Measurements from ENCODE around the gene PSMA5.

Gene PSMA5

DNA sequence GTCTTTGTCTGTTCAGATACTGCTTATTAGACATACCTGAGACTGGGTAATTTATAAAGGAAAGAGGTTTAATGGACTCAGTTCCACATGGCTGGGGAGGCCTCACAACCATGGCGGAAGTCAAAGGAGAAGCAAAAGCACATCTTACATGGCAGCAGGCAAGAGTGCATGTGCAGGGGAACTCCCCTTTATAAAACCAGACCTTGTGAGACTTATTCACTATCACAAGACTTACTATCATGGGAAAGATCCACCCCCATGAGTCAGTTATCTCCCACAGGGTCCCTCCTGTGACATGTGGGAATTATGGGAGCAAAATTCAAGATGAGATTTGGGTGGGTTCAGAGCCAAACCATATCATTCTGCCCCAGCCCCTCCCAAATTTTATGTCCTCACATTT lies 7.1 kb upstream of the PSMA5 start:
- in situ Hi-C loops (cut with MboI; ENCODE audit: low sequenced_read_pairs): no loop called here

DNA sequence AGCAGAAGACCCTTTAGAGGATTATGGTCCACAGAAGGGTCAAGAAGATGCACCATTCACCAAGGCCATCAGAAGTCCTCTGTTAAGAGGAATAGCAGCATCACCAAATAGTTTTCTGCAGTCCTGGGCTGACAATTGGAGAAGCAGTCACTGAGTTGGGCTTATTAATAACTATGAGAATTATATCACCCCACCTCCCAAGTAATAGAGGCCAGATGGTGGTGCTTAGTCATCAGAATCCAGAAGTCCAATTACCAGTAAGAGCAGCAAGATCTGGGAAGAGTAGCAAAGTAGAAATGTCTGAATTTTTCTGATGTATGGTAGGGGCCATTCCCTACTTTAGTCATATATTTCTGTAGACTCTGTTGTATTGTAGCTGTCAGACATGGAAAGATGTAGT lies 6.1 kb upstream of the PSMA5 start:
- in situ Hi-C loops (cut with MboI; ENCODE audit: low sequenced_read_pairs): no loop called here

GRCh38 chr1:109427171-109427467 lies 871 bp upstream of the PSMA5 start:
- in situ Hi-C loops (cut with MboI; ENCODE audit: low sequenced_read_pairs): no loop called here

GRCh38 chr1:109425391-109426280 lies 612 bp downstream of the PSMA5 start:
- in situ Hi-C loops (cut with MboI; ENCODE audit: low sequenced_read_pairs): no loop called here

DNA sequence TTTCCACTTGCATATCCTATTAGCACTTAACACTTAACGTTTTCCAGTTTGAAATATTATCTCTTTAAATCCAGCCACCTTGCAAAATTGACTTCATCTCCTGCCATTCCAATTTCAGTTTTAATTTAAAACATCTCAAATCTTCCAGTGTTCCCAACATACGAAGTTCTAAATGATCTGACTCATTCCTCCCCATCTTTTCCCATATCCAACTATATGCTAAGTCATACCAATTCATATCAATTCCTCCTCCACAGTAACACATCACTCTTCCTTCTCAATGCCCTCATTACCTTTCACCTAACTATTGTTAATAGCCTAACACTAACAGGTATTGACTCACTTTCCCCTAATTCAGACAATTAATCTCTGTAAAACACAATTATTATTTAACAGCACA lies 2.8 kb downstream of the PSMA5 start:
- in situ Hi-C loops (cut with MboI; ENCODE audit: low sequenced_read_pairs): no loop called here

DNA sequence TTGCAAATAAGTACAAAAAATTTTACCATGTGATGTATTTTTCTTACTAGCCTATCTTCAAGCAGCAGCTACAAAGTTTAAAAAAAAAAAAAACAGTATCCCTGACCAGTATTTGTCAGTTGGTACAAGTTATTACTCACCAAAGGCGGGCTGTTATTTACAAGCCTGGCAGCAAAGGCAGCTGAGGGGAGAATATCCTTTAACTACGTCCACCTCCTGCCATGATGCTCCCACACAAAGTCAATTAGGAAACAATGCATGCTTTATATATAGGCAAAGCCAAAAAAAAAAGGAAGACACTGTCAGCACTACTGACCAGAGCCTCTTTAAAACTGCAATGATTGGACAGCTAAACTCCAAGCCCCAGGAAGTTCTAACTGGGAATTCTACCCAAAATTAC lies 13.7 kb downstream of the PSMA5 start:
- in situ Hi-C loops (cut with MboI; ENCODE audit: low sequenced_read_pairs): no loop called here

- in situ Hi-C loops (cut with MboI; ENCODE audit: low sequenced_read_pairs): no loop called here
Observed at GRCh38 chr1:109404838-109405237, 21.4 kb downstream of the PSMA5 start.

- in situ Hi-C loops (cut with MboI; ENCODE audit: low sequenced_read_pairs): no loop called here
Observed at GRCh38 chr1:109402025-109402424, 24.2 kb downstream of the PSMA5 start.

DNA sequence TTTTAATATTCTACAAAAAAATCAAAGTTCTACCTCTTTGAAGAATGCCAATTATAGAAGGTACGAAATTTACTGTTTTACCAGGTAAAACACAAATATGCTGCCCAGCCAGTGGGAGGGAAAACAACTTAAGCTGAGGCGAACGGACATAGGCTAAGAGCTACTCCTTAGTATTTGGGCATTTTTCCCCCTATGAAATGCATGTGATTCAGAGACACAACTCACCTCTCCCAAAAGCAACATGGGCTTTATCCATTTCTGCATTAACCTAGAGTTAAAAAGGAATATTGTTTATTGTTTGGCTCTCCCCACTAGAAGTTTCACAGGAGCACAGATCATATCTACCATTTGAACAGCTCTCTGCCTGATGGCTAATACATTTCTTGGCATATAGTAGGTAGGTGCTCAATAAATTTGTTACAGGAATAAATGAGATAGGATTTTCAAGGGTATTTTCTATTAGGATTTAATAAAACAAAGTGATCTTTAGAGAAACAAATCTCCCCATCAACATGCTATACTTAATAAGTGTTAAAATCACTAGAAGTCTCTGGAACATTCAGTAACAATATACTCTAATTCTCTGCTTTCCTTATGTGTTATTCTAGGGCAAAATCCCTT lies 26.1 kb downstream of the PSMA5 start:
- in situ Hi-C loops (cut with MboI; ENCODE audit: low sequenced_read_pairs): no loop called here

- in situ Hi-C loops (cut with MboI; ENCODE audit: low sequenced_read_pairs): loop anchor here (10.0 kb wide), 1 partner anchor 115 kb away; the partner anchor contains the start of gene PSRC1
Observed at GRCh38 chr1:109399326-109399957, 26.8 kb downstream of the PSMA5 start.

GRCh38 chr1:109398343-109399225 lies 27.7 kb downstream of the PSMA5 start:
- in situ Hi-C loops (cut with MboI; ENCODE audit: low sequenced_read_pairs): loop anchor here (10.0 kb wide), 1 partner anchor 114 kb away; the partner anchor contains the start of gene PSRC1

DNA sequence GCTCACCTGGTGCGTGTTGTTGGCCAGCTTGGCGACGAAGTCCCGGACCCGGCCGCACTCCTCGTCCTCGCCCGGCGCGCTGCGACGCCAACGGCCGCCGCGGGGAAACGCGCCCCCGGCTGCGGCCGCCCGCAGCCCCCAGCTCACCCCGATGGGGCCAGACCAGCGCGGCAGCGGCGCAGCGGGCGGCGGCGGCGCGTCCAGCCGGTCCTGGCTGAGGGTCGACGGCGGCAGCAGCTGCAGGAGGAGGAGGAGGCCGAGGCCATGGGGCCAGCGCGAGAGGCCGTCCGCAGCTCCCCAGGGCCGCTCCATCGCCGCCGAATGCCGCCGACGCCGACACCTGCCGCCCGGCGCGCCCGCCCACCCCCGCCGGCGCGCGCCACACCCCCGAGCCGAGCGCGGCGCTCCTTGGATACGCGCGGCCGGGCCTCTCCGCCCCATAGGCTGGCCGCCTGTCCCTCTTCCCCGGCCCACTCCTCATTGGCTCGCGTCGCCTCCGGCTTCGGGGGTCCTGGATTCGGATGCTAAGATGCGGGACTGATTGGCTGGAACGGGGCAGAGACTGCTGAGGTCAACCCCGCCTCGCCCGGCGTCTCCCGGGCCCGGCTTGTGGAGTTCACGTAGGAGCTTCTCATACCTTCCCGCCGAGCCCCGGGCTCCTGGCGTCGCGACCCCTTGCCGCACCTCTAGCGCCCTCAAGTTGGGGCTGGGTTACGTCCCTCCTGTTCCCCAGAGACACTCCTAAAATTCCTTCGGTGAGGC lies 28.5 kb downstream of the PSMA5 start, which contains the start of gene SORT1:
SORT1 (minus strand) TSS at position 338 of the 762 bp plus-strand sequence; CDS start at position 312, 26 bp downstream.
- in situ Hi-C loops (cut with MboI; ENCODE audit: low sequenced_read_pairs): loop anchor here (10.0 kb wide), 1 partner anchor 113 kb away; the partner anchor contains the start of gene PSRC1

DNA sequence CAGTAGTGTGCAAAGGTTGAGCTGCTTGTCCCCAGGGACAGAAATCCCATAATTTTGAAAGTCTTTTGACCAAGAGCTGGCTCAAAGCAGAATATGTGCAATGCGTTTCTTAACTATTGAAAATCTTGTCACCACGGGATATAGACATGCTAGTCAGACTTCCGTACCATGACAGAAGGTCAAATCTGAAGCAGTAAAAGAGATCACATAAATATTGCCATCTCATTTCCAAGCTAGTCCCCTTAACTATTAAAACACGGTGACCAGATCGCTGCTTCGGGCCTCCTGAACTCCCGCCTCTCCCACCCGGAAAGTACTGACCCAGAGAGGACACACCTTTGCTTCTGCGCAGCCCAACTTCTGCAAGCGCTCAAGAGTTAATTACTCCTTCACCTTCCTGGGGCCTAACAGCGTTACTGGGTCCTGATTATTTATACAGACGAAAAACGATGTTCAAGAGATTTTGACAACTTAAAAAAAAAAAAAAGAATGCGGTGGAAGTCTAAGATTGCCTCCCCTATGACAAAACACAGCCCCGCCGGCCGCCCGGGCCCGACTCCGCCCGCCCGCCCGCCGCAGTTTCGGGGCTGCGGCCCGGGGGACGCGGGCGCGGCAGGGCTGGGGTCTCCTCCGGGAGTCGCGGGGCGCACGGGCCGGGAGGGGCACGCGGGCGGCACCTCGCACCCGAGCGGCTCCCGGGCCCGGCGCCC lies 29.2 kb downstream of the PSMA5 start:
- in situ Hi-C loops (cut with MboI; ENCODE audit: low sequenced_read_pairs): loop anchor here (10.0 kb wide), 1 partner anchor 112 kb away; the partner anchor contains the start of gene PSRC1

- in situ Hi-C loops (cut with MboI; ENCODE audit: low sequenced_read_pairs): loop anchor here (10.0 kb wide), 1 partner anchor 112 kb away; the partner anchor contains the start of gene PSRC1
Observed at GRCh38 chr1:109396513-109396839, 29.8 kb downstream of the PSMA5 start.

DNA sequence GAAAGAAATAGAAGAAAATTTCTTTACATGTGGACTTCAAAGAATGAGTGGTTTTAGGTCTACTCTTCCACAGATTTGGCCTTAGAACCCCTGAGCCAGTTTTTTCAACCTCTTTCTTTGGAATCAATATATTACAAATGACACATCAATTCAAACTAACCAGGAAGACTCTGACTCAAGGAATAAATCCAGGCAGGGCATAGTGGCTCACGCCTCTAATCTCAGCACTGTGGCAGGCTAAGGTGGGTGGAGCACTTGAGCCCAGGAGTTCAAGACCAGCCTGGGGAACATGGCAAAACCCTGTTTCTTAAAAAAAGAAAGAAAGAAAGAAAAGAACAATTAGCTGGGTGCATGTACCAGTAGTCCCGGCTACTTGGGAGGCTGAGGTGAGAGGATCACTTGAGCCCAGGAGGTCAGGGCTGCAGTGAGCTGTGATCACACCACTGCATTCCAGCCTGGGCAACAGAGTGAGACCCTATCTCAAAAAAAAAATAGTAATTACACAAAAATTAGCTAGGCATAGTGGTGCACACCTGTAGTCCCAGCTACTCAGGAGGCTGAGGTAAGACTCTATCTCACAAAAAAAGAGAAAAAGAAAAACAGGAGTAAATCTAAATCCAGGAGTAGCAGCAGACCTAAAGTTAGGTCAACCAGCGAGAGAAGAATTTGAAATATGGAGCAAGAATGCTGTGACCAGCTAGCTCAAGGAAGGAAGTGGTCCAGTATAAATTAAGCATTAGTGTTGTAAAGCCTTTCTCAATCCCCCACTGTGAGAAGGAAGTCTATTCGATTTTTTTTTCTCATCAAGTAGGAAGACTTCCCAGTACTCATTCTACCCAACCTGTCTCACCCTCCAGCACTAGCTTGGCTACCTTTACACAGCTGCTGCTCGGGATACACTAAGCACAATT lies 30.4 kb downstream of the PSMA5 start:
- in situ Hi-C loops (cut with MboI; ENCODE audit: low sequenced_read_pairs): loop anchor here (10.0 kb wide), 1 partner anchor 111 kb away; the partner anchor contains the start of gene PSRC1

- in situ Hi-C loops (cut with MboI; ENCODE audit: low sequenced_read_pairs): loop anchor here (10.0 kb wide), 1 partner anchor 110 kb away; the partner anchor contains the start of gene PSRC1
Observed at GRCh38 chr1:109395282-109395599, 31.0 kb downstream of the PSMA5 start.

- in situ Hi-C loops (cut with MboI; ENCODE audit: low sequenced_read_pairs): loop anchor here (10.0 kb wide), 1 partner anchor 110 kb away; the partner anchor contains the start of gene PSRC1
Observed at GRCh38 chr1:109394591-109395281, 31.5 kb downstream of the PSMA5 start.

Data from HL-60/S4 treated with retinoic acid at 250 ng/mL for 4 days and 3 days (cell line).